Stimulated activated effector memory CD8-positive, alpha-beta T cell treated with anti-CD3 and anti-CD28 coated beads, Interleukin-12 subunit alpha, Interleukin-12 subunit beta, amount 100 ng/mL, for 72 hours (primary cell): ENCODE results near the gene MCF2L2.

Source experiments
- ATAC-seq: fragments of 150-1000 bp; cut with Tn5 transposase; 2 replicates; pipeline ENCODE4 v1.10.0; 2021
- DNase-seq, 2 donors: peaks; one replicate each; pipeline ENCODE4 v3.0.0; 2021 to 2022; ENCODE audit warnings: low spot score in 2 of 2
- H3K27ac Mint-ChIP-seq: one replicate; pipeline ENCODE4 v1.8.0; 2022; ENCODE audit warnings: mild to moderate bottlenecking, mixed read lengths
- H3K36me3 Mint-ChIP-seq: one replicate; pipeline ENCODE4 v1.8.0; 2022; ENCODE audit warnings: mild to moderate bottlenecking, mixed read lengths
- H3K4me1 Mint-ChIP-seq: one replicate; pipeline ENCODE4 v1.8.0; 2022; ENCODE audit warnings: mixed read lengths
- H3K4me3 Mint-ChIP-seq: one replicate; pipeline ENCODE4 v1.8.0; 2022; ENCODE audit warnings: mild to moderate bottlenecking, mixed read lengths
- H3K9me3 Mint-ChIP-seq: one replicate; pipeline ENCODE4 v1.8.0; 2022; ENCODE audit warnings: mixed read lengths

Gene MCF2L2

DNA sequence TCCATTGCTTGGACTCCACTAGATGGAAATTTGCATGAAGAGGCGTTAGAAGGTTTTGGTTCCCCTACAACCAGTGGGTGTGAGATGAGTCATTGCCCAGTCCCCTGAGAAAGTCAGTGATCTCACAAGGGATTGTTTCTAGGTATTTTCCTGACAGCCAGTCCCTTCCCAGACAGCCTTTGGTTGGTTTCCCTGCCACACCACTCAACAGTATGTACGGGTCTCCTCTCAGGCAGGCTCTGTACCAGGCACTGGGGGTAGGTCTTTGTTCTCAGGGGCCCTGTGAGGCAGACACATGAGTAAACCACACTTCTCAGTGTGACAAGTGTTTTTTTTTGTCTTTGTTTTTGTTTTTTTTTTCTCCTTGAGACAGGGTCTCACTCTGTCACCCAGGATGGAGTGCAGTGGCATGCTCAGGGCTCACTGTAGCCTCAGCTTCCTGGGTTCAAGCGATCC, 269.8 kb downstream of the MCF2L2 start:
- H3K9me3 Mint-ChIP-seq = no peaks in the 10 kb centered on the region
- H3K36me3 Mint-ChIP-seq = no peaks in the 10 kb centered on the region
- peaks cover 34% of the 10 kb centered on the region for H3K4me1 Mint-ChIP-seq
- peak overlapping the region; percentile 12 for H3K27ac Mint-ChIP-seq
- peak overlapping the region; percentile 12 for H3K4me3 Mint-ChIP-seq
- peak; percentile 78 for ATAC-seq
- DNase-seq = peak in 1 of 2 donors; percentile 71

- Mint-ChIP-seq H3K4me1 (peaks cover 34% of the 10 kb centered on the region), H3K27ac (peak overlapping the region; percentile 12), H3K4me3 (peak overlapping the region; percentile 12), H3K36me3 (no peaks in the 10 kb centered on the region), H3K9me3 (no peaks in the 10 kb centered on the region)
- ATAC-seq (peak; percentile 76), DNase-seq (no peak)
Measured at GRCh38 chr3:183158113-183158512, 270.3 kb downstream of the MCF2L2 start.

- Mint-ChIP-seq H3K4me1 (peaks cover 22% of the 10 kb centered on the region), H3K36me3 (no peaks in the 10 kb centered on the region), H3K4me3 (no peak overlapping the region), H3K27ac (no peak overlapping the region), H3K9me3 (no peaks in the 10 kb centered on the region)
- DNase-seq (no peak), ATAC-seq (no peak)
Measured at GRCh38 chr3:183156266-183156665, 272.2 kb downstream of the MCF2L2 start.

DNA sequence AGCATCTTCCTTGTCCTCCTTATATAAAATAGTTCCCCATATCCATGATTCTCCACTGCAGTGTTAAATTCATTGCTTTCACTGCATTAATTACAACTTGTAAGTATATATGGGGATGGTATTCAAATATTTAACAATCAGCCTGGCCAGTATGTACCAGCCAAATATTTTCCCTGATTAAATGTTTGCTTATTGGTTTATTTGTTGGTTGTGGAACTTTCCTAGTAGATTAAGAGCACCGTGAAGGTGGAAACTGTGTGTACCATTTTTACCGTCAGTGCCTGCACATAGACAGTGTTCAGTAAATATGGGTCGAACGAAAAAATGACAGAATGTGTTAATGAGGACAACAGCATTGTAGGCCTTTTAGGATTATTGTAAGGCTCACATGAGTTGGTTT, 272.9 kb downstream of the MCF2L2 start:
- no peaks in the 10 kb centered on the region for H3K36me3 Mint-ChIP-seq
- no peak for ATAC-seq
- no peak for DNase-seq
- no peak overlapping the region for H3K4me3 Mint-ChIP-seq
- peaks cover 22% of the 10 kb centered on the region for H3K4me1 Mint-ChIP-seq
- no peaks in the 10 kb centered on the region for H3K9me3 Mint-ChIP-seq
- no peak overlapping the region for H3K27ac Mint-ChIP-seq

DNA sequence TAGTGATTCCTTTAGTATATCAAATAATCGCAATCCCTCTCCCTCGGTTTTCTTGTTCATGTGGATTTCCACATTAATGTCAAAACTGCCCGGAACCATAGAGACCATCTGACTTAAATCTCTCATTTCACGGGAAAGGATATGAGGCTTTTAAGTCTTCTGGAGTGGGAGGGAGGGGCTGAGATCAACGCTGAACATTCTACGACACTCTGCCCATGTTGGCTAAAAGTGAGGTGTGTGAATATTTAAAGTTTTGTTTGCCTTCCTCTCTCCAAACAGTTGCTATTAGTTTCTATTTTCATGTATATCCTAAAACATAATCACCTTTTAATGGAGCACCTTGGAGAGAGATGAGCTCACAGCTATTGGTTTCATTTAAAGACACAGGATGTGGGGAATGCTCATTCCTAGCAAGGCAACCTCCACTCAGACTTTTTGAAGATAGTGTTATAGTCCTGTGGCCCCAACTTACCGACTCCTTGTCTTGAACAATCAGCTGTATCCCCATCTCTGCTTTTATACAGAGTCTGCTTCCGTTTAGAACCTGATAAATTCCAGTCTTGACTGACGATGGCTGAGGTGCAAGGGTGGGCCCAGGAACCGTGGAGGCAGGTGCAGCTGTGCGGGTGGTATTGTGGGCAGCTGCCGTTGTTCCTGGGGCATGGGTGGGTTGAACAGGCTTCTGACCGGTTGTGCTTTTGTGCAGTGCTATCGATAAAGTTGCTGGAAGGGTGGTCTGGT, 275.0 kb downstream of the MCF2L2 start:
- no peaks in the 10 kb centered on the region for H3K36me3 Mint-ChIP-seq
- H3K27ac Mint-ChIP-seq = no peak overlapping the region
- no peaks in the 10 kb centered on the region for H3K9me3 Mint-ChIP-seq
- DNase-seq (no peak), ATAC-seq (no peak)
- no peak overlapping the region for H3K4me3 Mint-ChIP-seq
- peaks cover 10% of the 10 kb centered on the region for H3K4me1 Mint-ChIP-seq

GRCh38 chr3:183151821-183152351, 276.5 kb downstream of the MCF2L2 start:
- ATAC-seq (no peak), DNase-seq (no peak)
- Mint-ChIP-seq H3K9me3 (no peaks in the 10 kb centered on the region), H3K4me1 (no peaks in the 10 kb centered on the region), H3K36me3 (no peaks in the 10 kb centered on the region), H3K4me3 (no peak overlapping the region), H3K27ac (no peak overlapping the region)

- no peaks in the 10 kb centered on the region for H3K36me3 Mint-ChIP-seq
- no peak overlapping the region for H3K4me3 Mint-ChIP-seq
- no peaks in the 10 kb centered on the region for H3K9me3 Mint-ChIP-seq
- H3K27ac Mint-ChIP-seq = no peak overlapping the region
- no peaks in the 10 kb centered on the region for H3K4me1 Mint-ChIP-seq
- no peak for ATAC-seq
- no peak for DNase-seq
Measured at GRCh38 chr3:183151086-183151485, 277.3 kb downstream of the MCF2L2 start.

GRCh38 chr3:183149915-183150750, 278.3 kb downstream of the MCF2L2 start:
- no peak for ATAC-seq
- no peak overlapping the region for H3K4me3 Mint-ChIP-seq
- H3K4me1 Mint-ChIP-seq = no peaks in the 10 kb centered on the region
- H3K9me3 Mint-ChIP-seq = no peaks in the 10 kb centered on the region
- no peaks in the 10 kb centered on the region for H3K36me3 Mint-ChIP-seq
- no peak for DNase-seq
- H3K27ac Mint-ChIP-seq = no peak overlapping the region

GRCh38 chr3:183148056-183148455, 280.4 kb downstream of the MCF2L2 start:
- H3K27ac Mint-ChIP-seq = no peak overlapping the region
- no peak for ATAC-seq
- no peaks in the 10 kb centered on the region for H3K36me3 Mint-ChIP-seq
- no peak for DNase-seq
- H3K4me3 Mint-ChIP-seq = no peak overlapping the region
- H3K4me1 Mint-ChIP-seq = no peaks in the 10 kb centered on the region
- H3K9me3 Mint-ChIP-seq = no peaks in the 10 kb centered on the region

DNA sequence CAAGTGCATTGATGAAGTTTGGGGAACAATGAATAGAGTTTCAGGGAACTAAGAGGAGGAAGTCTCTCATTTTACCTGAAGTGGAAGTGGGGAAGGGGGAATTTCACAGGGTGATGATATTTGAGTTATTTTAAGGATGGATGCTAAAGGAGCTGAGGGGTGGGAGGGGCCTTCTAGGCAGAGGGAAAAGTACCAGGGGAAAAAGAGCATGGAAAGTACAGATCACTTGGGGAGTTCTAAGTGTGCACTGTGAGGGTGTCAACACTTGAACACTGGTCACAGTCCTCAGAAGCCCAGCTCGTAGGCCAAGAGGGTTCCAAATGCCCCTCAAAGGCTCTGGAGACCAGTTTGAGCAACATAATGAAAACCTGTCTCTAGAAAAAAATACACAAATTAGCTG, 284.1 kb downstream of the MCF2L2 start:
- Mint-ChIP-seq H3K4me1 (no peaks in the 10 kb centered on the region), H3K4me3 (no peak overlapping the region), H3K27ac (no peak overlapping the region), H3K36me3 (no peaks in the 10 kb centered on the region), H3K9me3 (no peaks in the 10 kb centered on the region)
- ATAC-seq (no peak), DNase-seq (no peak)

DNA sequence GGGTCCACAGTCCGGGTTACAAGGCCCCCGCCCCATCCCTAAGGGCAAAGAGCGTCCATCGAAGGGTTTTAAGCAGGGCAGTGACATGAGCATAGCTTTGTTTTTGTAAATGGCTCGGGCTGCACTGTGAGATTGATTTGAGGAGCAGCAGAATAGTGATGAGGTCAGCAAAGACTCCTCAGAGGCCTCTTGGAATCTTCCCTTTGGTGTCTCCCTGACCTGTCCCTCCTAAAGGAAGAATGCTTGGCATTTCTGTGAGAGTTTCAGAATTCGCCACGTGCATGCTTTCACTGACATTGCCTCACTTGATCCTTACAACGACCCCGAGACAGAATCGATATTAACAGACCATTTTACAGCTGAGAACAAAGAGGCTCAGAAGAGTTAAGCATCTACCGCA, 286.2 kb downstream of the MCF2L2 start:
- no peak for ATAC-seq
- no peak for DNase-seq
- Mint-ChIP-seq H3K9me3 (no peaks in the 10 kb centered on the region), H3K4me1 (no peaks in the 10 kb centered on the region), H3K27ac (no peak overlapping the region), H3K4me3 (no peak overlapping the region), H3K36me3 (no peaks in the 10 kb centered on the region)

DNA sequence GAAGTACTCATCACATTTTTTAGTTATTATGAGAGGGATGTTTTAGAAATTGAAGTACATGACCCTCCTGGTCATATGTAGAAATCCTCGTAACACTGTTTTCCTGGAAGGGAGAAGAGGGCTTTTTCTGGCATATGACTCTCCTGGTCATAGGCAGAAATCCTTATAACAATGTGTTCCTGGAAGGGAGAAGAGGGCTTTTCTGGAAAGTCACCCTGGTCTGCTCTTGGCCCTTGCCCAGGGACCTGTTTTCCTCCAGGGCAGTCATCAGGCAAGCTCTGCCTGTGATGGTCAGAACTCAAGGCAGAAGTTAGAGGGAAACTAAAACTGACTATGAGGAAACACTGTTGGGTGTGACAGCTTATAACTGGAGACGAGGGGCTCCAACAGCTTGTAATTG, 293.6 kb downstream of the MCF2L2 start:
- H3K36me3 Mint-ChIP-seq = no peaks in the 10 kb centered on the region
- no peaks in the 10 kb centered on the region for H3K4me1 Mint-ChIP-seq
- H3K27ac Mint-ChIP-seq = no peak overlapping the region
- no peak overlapping the region for H3K4me3 Mint-ChIP-seq
- DNase-seq = no peak
- no peak for ATAC-seq
- H3K9me3 Mint-ChIP-seq = peaks cover 2% of the 10 kb centered on the region

DNA sequence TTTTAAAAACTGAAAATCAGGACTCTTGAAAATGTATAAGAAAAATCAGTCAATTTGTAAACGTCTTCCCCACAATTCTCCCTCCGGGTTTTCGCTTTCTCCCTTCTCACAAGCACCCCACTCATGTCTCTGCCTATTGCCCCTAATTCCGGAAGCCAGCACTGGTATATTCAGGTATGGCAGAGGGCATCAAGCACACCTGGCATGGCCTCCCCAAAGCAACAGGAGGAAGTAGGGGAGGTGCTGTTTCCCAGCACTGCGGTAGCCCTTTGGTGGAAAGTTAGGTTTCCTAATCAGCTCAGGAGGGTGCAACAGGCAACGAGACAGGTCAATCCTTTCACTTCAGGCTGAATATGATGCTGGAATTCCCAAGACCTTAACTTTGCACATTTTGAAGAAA, 296.0 kb downstream of the MCF2L2 start:
- DNase-seq (no peak), ATAC-seq (no peak)
- no peaks in the 10 kb centered on the region for H3K36me3 Mint-ChIP-seq

DNA sequence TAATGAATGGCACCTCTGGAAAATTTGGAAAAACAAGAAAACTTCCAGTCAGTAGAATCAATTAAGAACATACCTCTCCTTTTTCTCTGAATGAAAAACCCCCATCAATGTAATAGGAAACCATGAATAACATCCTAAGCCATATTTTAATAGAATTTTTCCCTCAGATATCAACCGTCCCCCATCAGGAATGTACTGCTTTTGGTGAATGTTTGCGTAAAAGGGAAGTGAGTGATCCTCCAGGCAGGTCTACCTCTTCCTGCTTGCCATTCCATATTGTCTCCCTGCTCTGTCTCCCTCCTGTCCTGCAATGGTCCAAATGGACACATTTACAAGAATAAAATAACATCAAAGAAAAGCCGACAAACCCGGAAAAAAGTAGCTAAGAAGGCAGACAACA, 296.7 kb downstream of the MCF2L2 start:
- Mint-ChIP-seq H3K36me3 (no peaks in the 10 kb centered on the region), H3K27ac (no peak overlapping the region), H3K4me3 (no peak overlapping the region), H3K4me1 (no peaks in the 10 kb centered on the region), H3K9me3 (peaks cover 13% of the 10 kb centered on the region)
- ATAC-seq (no peak), DNase-seq (no peak)

More for the DNA sequence above, 296.0 kb downstream of the MCF2L2 start:
- H3K4me3 Mint-ChIP-seq = no peak overlapping the region
- no peaks in the 10 kb centered on the region for H3K4me1 Mint-ChIP-seq
- H3K27ac Mint-ChIP-seq = no peak overlapping the region
- H3K9me3 Mint-ChIP-seq = peaks cover 13% of the 10 kb centered on the region

DNA sequence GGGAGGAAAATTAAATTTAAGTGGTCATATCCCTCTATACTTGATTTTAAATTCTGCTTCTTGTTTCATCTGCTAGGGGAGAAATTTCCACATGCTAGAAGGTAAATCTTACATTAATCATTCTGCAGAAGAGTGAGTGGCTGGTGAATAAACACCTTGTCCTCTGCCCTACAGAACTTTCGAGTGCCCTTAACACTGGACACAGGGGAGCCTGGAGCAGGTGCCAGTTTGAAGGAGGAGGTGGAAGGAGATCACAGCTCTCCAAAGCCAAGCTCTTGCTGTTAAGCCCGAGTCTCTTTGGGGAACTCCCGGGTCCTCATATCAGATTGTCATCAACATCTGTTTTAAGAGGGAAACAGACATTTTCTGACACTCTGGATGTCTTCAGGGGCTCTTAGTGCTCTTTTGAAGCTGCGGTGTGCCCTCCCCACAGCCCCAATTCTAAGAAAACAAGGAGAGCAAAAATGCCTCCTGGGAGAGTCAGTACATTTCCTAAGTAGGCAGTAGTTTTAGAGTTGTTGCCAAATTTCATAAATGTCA, 297.2 kb downstream of the MCF2L2 start:
- Mint-ChIP-seq H3K9me3 (peaks cover 13% of the 10 kb centered on the region), H3K4me3 (no peak overlapping the region), H3K4me1 (no peaks in the 10 kb centered on the region), H3K27ac (no peak overlapping the region), H3K36me3 (no peaks in the 10 kb centered on the region)
- DNase-seq (no peak), ATAC-seq (no peak)
